GM12873 (cell line): ENCODE data around the gene PCCB.

Experiments used
- TF ChIP-seq, protein P1 (sequence below): IDR thresholded peaks from 2 replicates; pipeline ENCODE4 v1.5.1; 2012; ENCODE audit warnings: low read depth, mild to moderate bottlenecking, moderate library complexity, low read length, control low read depth; ENCODE audit not compliant: insufficient read depth; ENCODE audit errors: missing control alignments

The PCCB gene

GRCh38 chr3:136300444-136300843 is 50.3 kb downstream of the PCCB start:
- TF ChIP-seq, protein P1, sequence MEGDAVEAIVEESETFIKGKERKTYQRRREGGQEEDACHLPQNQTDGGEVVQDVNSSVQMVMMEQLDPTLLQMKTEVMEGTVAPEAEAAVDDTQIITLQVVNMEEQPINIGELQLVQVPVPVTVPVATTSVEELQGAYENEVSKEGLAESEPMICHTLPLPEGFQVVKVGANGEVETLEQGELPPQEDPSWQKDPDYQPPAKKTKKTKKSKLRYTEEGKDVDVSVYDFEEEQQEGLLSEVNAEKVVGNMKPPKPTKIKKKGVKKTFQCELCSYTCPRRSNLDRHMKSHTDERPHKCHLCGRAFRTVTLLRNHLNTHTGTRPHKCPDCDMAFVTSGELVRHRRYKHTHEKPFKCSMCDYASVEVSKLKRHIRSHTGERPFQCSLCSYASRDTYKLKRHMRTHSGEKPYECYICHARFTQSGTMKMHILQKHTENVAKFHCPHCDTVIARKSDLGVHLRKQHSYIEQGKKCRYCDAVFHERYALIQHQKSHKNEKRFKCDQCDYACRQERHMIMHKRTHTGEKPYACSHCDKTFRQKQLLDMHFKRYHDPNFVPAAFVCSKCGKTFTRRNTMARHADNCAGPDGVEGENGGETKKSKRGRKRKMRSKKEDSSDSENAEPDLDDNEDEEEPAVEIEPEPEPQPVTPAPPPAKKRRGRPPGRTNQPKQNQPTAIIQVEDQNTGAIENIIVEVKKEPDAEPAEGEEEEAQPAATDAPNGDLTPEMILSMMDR = no peak

DNA sequence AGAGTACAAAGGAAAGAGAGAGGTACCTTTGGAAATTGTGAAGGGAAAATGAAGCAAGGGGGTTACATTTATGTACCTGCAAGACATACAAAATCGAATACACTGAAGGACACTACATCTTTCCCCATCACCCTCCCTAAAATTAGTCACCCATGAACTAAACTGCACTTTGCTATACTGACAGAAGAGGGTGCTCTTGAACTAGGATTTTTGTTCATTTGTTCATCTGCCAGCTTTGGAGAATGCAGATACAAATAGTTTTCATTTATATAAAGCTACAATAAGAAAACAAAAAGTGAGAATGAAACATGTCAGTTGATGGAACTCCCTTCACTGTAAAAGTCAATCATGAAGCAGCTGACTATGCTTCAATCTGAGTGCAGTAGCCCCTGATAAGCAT is 55.7 kb downstream of the PCCB start:
- TF ChIP-seq, protein P1 = peak; percentile 63

- TF ChIP-seq, protein P1 = no peak
Observed at GRCh38 chr3:136311261-136311660, 61.1 kb downstream of the PCCB start.

- TF ChIP-seq, protein P1 = no peak
Observed at GRCh38 chr3:136311968-136312367, 61.8 kb downstream of the PCCB start.

- TF ChIP-seq, protein P1 = no peak
Observed at GRCh38 chr3:136326316-136326715, 76.2 kb downstream of the PCCB start.

DNA sequence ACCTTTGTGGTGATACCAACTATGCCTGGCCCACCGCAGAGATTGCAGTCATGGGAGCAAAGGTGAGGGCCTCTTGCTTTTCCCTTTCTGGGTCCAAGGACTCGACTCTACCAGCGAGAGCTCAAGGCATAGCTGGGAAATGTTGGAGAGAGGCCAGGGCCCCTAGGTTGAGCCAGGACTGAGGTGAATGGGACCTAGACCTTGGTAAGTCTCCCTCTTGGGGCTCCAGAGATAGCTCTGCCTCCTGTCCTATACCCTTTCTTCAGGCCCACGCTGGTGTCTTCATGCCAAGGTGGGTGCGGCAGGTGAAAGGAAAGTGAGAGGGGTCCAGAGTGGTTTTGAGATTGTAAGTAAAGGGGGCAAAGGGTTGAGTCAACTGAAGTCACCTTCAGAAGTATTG is 77.5 kb downstream of the PCCB start:
- TF ChIP-seq, protein P1 = no peak

DNA sequence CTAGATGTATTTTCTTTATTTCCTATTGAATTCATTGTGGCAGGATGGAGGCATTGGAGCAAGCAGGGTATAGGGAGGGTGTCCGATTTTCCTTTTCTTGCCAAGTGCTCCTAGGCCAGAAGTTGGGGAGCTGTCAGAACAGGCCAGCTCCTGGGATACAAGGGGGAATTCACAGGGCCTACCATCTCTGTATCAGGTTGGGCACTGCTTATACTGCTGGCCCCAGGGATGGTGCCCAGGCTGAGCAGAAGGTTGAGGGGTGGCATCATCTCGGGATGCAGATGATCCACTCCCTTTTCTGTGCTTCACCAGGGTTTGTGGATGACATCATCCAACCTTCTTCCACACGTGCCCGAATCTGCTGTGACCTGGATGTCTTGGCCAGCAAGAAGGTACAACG is 79.5 kb downstream of the PCCB start:
- TF ChIP-seq, protein P1 = no peak
